Left ventricle myocardium inferior (tissue), 1 donor: ENCODE data around the gene SHROOM4. TPM values are rescaled to one million over a fixed set of nuclear protein-coding genes. Genes with fewer than 3 reads are reported as not detected.

ENCODE experiments used
- DNase-seq: peaks from one replicate; pipeline ENCODE4 v3.0.0-alpha.2; 2020
- H3K27ac ChIP-seq: fragments of 200-600 bp; replicated peaks from 2 replicates; pipeline ENCODE4 v1.8.0; 2021
- H3K27me3 ChIP-seq: fragments of 200-600 bp; 2 replicates; pipeline ENCODE4 v1.8.0; 2021; ENCODE audit warnings: low read depth
- H3K36me3 ChIP-seq: fragments of 200-600 bp; 2 replicates; pipeline ENCODE4 v1.8.0; 2021
- H3K4me1 ChIP-seq: fragments of 200-600 bp; 2 replicates; pipeline ENCODE4 v1.8.0; 2021
- H3K4me3 ChIP-seq: fragments of 200-600 bp; 2 replicates; pipeline ENCODE4 v1.8.0; 2021; ENCODE audit warnings: mild to moderate bottlenecking, moderate library complexity
- H3K9me3 ChIP-seq: fragments of 200-600 bp; replicated peaks from 2 replicates; pipeline ENCODE4 v1.8.0; 2021
- intact Hi-C: fragments of 100-400 bp; cut with micrococcal nuclease; formaldehyde crosslinking; loops from one replicate; pipeline ENCODE4 v1.11.0; 2022
- total RNA-seq: library from RNA; stranded (reverse); fragmentation: NEBNext Ultra II Directional; extraction: Animal tissue kit (Norgen Biotek cat#: 25700); gene quantifications from one replicate; pipeline ENCODE4 v1.2.1, GENCODE V29; 2021
- TF ChIP-seq, protein P1 (sequence below): fragments of 200-600 bp; IDR thresholded peaks from 2 replicates; pipeline ENCODE4 v1.8.0; 2021; ENCODE audit warnings: antibody characterized with exemption, mild to moderate bottlenecking, borderline replicate concordance
- donor health status: DM: no; HTN: yes; CAD: no; lungs with severe emphysema.

Gene SHROOM4
- total RNA-seq, 1 donor from 2014 or later, result 10.5 TPM

DNA sequence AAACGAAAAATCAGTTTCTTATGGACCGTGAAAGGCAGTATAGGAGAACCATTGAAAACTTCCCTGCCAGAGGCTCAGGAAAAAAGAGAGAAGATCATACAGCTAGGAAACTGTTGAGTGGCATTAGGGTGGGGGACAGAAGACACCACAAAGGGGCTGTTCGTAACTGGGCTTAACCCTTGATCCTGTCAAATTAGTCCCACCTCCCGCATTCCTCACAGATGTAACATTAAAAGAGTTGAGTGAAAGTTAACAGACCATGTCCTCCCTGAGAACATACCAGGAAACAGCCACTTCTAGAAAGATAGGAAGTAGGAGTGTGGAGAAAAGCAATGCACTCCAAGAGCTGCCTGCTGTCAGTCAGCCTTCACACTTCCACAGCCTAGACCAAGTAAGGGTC, 8.7 kb downstream of the SHROOM4 start:
- no peak for DNase-seq
- H3K4me1 ChIP-seq, result peaks cover 3% of the 10 kb centered on the region
- no peaks in the 10 kb centered on the region for H3K36me3 ChIP-seq
- no peak overlapping the region for H3K4me3 ChIP-seq
- TF ChIP-seq, protein P1, sequence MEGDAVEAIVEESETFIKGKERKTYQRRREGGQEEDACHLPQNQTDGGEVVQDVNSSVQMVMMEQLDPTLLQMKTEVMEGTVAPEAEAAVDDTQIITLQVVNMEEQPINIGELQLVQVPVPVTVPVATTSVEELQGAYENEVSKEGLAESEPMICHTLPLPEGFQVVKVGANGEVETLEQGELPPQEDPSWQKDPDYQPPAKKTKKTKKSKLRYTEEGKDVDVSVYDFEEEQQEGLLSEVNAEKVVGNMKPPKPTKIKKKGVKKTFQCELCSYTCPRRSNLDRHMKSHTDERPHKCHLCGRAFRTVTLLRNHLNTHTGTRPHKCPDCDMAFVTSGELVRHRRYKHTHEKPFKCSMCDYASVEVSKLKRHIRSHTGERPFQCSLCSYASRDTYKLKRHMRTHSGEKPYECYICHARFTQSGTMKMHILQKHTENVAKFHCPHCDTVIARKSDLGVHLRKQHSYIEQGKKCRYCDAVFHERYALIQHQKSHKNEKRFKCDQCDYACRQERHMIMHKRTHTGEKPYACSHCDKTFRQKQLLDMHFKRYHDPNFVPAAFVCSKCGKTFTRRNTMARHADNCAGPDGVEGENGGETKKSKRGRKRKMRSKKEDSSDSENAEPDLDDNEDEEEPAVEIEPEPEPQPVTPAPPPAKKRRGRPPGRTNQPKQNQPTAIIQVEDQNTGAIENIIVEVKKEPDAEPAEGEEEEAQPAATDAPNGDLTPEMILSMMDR, result no peak
- H3K9me3 ChIP-seq, result no peaks in the 10 kb centered on the region
- intact Hi-C loops, result no loop called here
- H3K27me3 ChIP-seq, result no peaks in the 10 kb centered on the region
- H3K27ac ChIP-seq, result no peak overlapping the region

DNA sequence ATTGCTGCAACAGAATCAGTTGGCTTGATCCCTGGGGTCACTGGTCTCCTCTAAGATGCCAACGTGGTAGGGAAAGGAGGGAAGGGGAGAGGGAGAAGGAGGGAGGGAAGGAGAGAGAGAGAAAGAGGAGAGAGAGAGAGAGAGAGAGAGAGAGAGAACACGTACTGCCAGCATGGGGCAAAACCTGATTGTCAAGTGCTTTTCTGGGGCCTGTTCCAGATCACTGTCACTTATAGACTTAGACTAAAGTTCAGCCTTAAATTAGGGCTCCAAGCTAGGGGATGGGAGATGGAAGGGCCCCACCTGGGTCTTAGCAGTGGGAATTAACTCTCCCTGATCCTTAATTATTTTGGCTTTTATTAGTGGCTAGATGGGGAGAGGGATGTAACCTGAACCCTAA, 12.9 kb downstream of the SHROOM4 start:
- Histone ChIP-seq H3K9me3 (no peaks in the 10 kb centered on the region), H3K27me3 (no peaks in the 10 kb centered on the region), H3K4me1 (peaks cover 13% of the 10 kb centered on the region), H3K36me3 (no peaks in the 10 kb centered on the region), H3K4me3 (no peak overlapping the region), H3K27ac (no peak overlapping the region)
- TF ChIP-seq, protein P1, result no peak
- intact Hi-C loops, result no loop called here
- no peak for DNase-seq

DNA sequence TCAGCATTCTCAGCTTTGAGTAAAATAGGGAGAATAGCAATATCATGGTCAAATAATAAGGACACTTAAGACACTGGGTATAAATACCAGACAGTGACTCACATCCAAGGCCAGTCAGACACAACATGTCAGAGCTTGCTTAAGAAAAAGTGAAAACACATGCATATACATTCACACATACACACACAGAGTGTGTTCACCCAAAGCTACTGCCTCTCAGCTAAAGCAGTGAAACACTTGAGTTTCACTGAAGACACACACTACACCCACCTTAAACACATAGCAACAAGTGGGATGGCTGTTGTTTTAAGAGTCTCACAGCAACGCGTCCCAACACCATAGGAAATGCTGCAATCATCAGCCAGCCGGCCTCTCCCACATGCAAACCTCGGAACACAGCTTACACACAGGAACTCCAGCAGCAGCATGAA, 14.4 kb downstream of the SHROOM4 start:
- no peak for DNase-seq
- intact Hi-C loops, result no loop called here
- no peaks in the 10 kb centered on the region for H3K27me3 ChIP-seq

DNA sequence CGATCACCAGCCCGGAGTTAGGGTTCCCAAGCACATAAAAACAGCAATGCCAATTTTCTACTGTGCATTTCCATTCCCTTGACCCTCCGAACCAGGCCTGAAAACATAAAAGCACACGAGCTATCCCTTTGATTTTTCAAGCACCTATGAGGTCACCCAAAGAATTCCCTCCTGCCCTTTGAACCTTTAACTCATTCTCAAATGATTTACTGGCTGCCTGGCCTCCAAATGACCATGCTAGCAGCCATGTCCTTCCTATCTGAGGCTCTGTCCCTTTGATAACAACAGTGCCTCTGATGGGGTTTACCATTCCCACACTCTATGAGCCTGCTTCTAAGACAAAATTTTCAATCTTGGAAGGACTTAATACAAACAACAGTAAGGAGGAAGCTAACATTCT, 15.2 kb downstream of the SHROOM4 start:
- Histone ChIP-seq H3K4me1 (peaks cover 13% of the 10 kb centered on the region), H3K27ac (no peak overlapping the region), H3K4me3 (no peak overlapping the region), H3K36me3 (no peaks in the 10 kb centered on the region), H3K9me3 (no peaks in the 10 kb centered on the region), H3K27me3 (no peaks in the 10 kb centered on the region)
- no peak for DNase-seq
- TF ChIP-seq, protein P1, result no peak
- intact Hi-C loops, result no loop called here

More for the DNA sequence above, 14.4 kb downstream of the SHROOM4 start:
- TF ChIP-seq, protein P1, result no peak
- Histone ChIP-seq H3K27ac (no peak overlapping the region), H3K36me3 (no peaks in the 10 kb centered on the region), H3K9me3 (no peaks in the 10 kb centered on the region), H3K4me3 (no peak overlapping the region), H3K4me1 (peaks cover 13% of the 10 kb centered on the region)

DNA sequence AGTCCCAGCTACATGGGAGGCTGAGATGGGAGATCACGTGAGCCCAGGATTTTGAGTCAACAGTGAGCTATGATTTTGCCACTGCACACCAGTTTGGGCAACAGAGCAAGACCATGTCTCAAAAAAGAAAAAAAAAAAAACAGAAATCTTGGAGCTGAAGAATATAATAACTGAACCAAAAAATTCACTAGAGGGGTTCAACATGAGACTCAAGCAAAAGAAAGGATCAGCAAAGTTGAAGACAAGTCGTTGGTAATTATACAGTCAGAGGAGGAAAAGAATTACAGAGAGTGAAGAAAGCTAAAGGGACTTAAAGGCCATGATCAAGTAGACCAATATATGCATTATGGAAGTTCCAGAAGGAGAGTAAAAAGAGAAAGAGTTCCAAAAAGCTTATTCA, 26.9 kb downstream of the SHROOM4 start:
- Histone ChIP-seq H3K9me3 (peaks cover 10% of the 10 kb centered on the region), H3K27ac (no peak overlapping the region), H3K4me3 (no peak overlapping the region), H3K27me3 (no peaks in the 10 kb centered on the region), H3K4me1 (no peaks in the 10 kb centered on the region), H3K36me3 (no peaks in the 10 kb centered on the region)
- TF ChIP-seq, protein P1, result no peak
- intact Hi-C loops, result no loop called here
- DNase-seq, result no peak

DNA sequence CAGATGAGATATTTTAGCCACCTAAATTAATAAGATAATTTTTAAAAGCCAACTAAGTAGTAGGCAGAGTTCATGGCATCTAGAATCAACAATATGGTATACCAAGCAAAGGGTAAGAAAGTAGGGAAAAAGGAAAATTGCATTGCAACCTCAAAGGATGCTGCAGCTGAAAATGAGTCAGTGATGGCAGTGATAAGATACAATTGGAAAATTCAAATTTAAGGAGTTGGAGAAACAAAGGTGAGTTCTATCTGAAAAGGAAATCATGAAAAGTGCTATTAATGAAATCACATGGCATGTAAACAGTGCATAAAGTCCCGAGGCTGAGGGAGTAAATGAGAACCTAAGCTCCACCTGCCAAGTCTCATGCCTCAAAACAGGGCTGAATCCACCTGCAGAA, 33.9 kb downstream of the SHROOM4 start:
- no peak for DNase-seq
- Histone ChIP-seq H3K27ac (peak overlapping the region; percentile 48), H3K27me3 (no peaks in the 10 kb centered on the region), H3K4me1 (no peaks in the 10 kb centered on the region), H3K4me3 (no peak overlapping the region), H3K9me3 (no peaks in the 10 kb centered on the region), H3K36me3 (no peaks in the 10 kb centered on the region)
- intact Hi-C loops, result no loop called here
- TF ChIP-seq, protein P1, result no peak
